Measurements from ENCODE around the gene ZSCAN32. TPM values are rescaled to one million over a fixed set of nuclear protein-coding genes. Genes with fewer than 3 reads are reported as not detected.

The ZSCAN32 gene
- polyA plus RNA-seq, 1 of the 3 experiments (the other 2 are of a cell fraction) = 10.8 TPM

DNA sequence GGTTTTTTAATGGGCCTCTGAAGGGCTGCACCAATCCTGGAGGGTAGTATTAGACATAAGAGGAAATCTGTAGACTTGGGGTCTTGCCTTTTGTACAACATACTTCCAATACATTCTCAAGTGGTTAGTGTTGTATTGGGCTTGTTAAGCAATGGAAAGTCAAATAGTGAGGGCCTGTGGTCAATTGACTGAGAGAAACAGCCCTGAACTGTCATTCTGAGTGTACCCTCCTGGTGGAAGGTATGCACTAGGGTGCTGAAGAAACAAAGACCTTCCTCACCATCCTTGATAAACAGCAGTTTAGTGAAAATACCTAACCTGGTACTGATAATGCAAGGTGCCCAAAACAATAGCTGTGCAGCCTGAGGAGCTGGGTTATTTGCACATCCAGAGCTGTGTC lies 22.9 kb downstream of the ZSCAN32 start:
- DNase-seq = no peak
- H2AFZ ChIP-seq (ENCODE audit: low read depth) = no peak overlapping the region
- H3K9me2 ChIP-seq = no peaks in the 10 kb centered on the region
- POLR2A ChIA-PET = no interaction called here
- CTCF ChIA-PET = interaction anchor here (0.7 kb wide), 1 partner anchor 23 kb away, joined by 3 read pairs; the partner anchor contains the start of genes ZNF174 and ZSCAN32
- TF ChIP-seq MXI1 (IDR thresholded peaks at IDR 0.05; ENCODE audit: low read depth, low read length) (no peak), TAF1 (IDR thresholded peaks at IDR 0.05; ENCODE audit: borderline replicate concordance, low read depth, low read length) (no peak), EP300 (IDR thresholded peaks at IDR 0.05; ENCODE audit: borderline replicate concordance in 1 of 2, low read depth in 1 of 2, low read length in 1 of 2) (no peak), FOXM1 (IDR thresholded peaks at IDR 0.05; ENCODE audit: low read depth) (no peak), RCOR1 (IDR thresholded peaks at IDR 0.05; ENCODE audit: low read length) (no peak), CHD2 (IDR thresholded peaks at IDR 0.05; ENCODE audit: low read length, partially characterized antibody) (no peak), EZH2phosphoT487 (IDR thresholded peaks at IDR 0.05; ENCODE audit: borderline replicate concordance, low read depth) (no peak), ZBTB33 (IDR thresholded peaks at IDR 0.05; ENCODE audit: borderline replicate concordance, low read depth) (no peak), PBX3 (IDR thresholded peaks at IDR 0.05) (no peak), NRF1 (IDR thresholded peaks at IDR 0.05; ENCODE audit: low read depth, low read length) (no peak), SMC3 (IDR thresholded peaks at IDR 0.05; ENCODE audit: low read depth, low read length) (no peak), RAD21 (IDR thresholded peaks at IDR 0.05; ENCODE audit: low read length) (no peak), TEAD4 (IDR thresholded peaks at IDR 0.05; ENCODE audit: borderline replicate concordance, insufficient read depth) (no peak), REST (IDR thresholded peaks at IDR 0.05; ENCODE audit: low read depth, low read length) (no peak), FOSL2 (IDR thresholded peaks at IDR 0.05; ENCODE audit: borderline replicate concordance, low read depth) (no peak), RFX5 (IDR thresholded peaks at IDR 0.05; ENCODE audit: low read length) (no peak), TCF12 (IDR thresholded peaks at IDR 0.05) (no peak), MEF2A (IDR thresholded peaks at IDR 0.05; ENCODE audit: borderline replicate concordance, low read depth) (no peak)
- TF ChIP-seq, protein P1, sequence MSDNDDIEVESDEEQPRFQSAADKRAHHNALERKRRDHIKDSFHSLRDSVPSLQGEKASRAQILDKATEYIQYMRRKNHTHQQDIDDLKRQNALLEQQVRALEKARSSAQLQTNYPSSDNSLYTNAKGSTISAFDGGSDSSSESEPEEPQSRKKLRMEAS (IDR thresholded peaks at IDR 0.05; ENCODE audit: low read depth) = no peak
- TF ChIP-seq, protein P2, sequence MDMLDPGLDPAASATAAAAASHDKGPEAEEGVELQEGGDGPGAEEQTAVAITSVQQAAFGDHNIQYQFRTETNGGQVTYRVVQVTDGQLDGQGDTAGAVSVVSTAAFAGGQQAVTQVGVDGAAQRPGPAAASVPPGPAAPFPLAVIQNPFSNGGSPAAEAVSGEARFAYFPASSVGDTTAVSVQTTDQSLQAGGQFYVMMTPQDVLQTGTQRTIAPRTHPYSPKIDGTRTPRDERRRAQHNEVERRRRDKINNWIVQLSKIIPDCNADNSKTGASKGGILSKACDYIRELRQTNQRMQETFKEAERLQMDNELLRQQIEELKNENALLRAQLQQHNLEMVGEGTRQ (IDR thresholded peaks at IDR 0.05; ENCODE audit: borderline replicate concordance, low read depth, low read length) = no peak
- H3K4me2 ChIP-seq = no peak overlapping the region
- no peaks in the 10 kb centered on the region for H3F3A ChIP-seq (replicated peaks; ENCODE audit: insufficient read depth)
- H3K27ac ChIP-seq (ENCODE audit: low read depth in 2 of 2, low read length in 1 of 2) = no peak overlapping the region
- no peaks in the 10 kb centered on the region for H3K79me2 ChIP-seq (ENCODE audit: insufficient read depth)
- H4K20me1 ChIP-seq (ENCODE audit: insufficient read depth) = no peaks in the 10 kb centered on the region
- no peak overlapping the region for H3K9ac ChIP-seq
- H3K9me3 ChIP-seq = peaks cover 16% of the 10 kb centered on the region; the same call in 1 of the 2 replicates
- no peaks in the 10 kb centered on the region for H3K27me3 ChIP-seq (ENCODE audit: insufficient read depth)
- no peak overlapping the region for H3K4me3 ChIP-seq (ENCODE audit: low read depth in 2 of 2, low read length in 1 of 2)
- peaks cover 14 to 26% of the 10 kb centered on the region in 2 experiments for H3K36me3 ChIP-seq (replicated peaks in 1 of 2; ENCODE audit: control insufficient read depth in 1 of 2, insufficient read depth in 2 of 2, low read length in 1 of 2)
- no peaks in the 10 kb centered on the region for H3K4me1 ChIP-seq (ENCODE audit: control insufficient read depth in 1 of 2, insufficient read depth in 2 of 2, low read depth in 1 of 2, low read length in 1 of 2)

All from SK-N-SH (cell line).